ENCODE measurements around the gene BRAF.
"Not testable (repeated sequence)": the region's sequence is repeated elsewhere in the genome, so short reads cannot be mapped to it uniquely, and the experiment has no call there.

The BRAF gene

GRCh38 chr7:140876519-140877248 is 48.0 kb downstream of the BRAF start:
- no peak for DNase-seq

DNA sequence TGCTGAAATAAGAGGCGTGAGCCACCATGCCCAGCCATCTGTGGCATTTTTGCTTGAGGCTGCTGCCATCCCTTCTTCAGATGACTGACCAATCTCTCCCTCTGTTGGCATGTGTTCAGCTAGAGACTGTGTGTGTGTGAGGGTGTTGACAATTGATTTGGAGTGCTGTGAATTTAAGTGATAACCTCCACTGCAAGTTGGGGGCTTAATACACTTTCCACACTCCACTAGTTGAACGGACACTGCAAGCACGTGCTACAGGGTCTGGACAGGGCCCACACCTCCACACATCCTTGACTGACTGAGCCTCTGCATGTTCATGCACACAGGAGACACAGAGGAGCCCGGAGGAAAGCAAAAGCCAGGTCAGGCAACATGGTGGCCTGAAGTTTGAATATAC is 51.3 kb downstream of the BRAF start:
- no peak for DNase-seq

- no peak for DNase-seq
These were observed 54.7 kb downstream of the BRAF start for GRCh38 chr7:140870003-140870402.

DNA sequence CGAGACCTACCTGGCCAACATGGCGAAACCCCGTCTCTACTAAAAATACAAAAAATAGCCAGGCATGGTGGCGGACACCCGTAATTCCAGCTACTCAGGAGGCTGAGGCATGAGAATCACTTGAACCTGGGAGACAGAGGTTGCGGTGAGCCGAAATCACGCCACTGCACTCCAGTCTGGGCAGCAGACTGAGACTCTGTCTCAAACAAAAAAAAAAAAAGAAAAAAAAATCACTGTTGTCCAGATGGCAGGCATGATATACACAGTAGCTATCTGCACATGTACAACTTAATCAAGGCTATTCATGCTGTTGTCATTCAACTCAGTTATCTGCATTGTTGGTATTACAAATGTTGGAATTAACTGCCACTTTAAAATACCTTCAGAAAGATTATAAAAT is 55.3 kb downstream of the BRAF start:
- no peak for DNase-seq

- DNase-seq = no peak
These were observed 57.0 kb downstream of the BRAF start for GRCh38 chr7:140867467-140868462.

GRCh38 chr7:140866926-140867325 is 57.8 kb downstream of the BRAF start:
- DNase-seq = no peak

GRCh38 chr7:140864732-140865131 is 60.0 kb downstream of the BRAF start:
- no peak for DNase-seq

DNA sequence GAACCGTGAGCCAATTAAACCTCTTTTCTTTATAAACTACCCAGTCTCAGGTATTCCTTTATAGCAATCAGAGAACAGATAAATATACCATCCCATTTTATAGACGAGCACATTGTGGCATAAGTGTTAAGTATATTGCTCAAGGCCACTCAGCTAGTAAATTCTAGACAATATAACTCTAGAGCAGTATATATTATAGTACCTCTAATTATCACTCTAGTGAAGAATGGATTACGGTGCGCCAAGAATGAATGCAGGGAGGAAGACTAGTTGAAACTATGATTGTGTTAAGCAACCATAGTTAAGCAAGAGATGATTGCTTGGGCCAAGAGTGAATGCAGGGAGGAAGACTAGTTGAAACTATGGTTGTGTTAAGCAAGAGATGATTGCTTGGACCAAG is 60.9 kb downstream of the BRAF start:
- no peak for DNase-seq

GRCh38 chr7:140863184-140863583 is 61.5 kb downstream of the BRAF start:
- DNase-seq = no peak

GRCh38 chr7:140857048-140857447 is 67.7 kb downstream of the BRAF start:
- no peak for DNase-seq

GRCh38 chr7:140841166-140841715 is 83.5 kb downstream of the BRAF start:
- no peak for DNase-seq

GRCh38 chr7:140831724-140832123 is 93.0 kb downstream of the BRAF start:
- DNase-seq = no peak

GRCh38 chr7:140829720-140830119 is 95.0 kb downstream of the BRAF start:
- DNase-seq = no peak

DNA sequence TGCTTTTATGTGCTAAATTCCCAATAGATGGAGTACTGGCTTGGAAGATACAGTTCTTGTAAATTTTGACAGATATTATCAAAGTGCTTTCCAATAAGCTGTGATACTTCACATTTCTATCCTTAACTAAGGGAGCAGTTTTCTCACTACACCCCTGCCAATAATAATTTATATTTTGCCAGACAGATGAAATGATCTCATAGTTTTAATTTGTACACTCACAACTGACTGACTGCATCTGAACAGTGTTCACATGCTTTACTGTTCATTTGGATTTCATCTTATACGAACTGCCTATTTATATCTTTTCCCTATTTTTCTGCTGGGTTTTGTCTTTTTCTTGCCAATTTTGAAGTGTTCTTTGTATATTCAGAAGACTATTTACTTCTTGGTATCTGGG is 96.0 kb downstream of the BRAF start:
- no peak for DNase-seq

GRCh38 chr7:140817383-140817782 is 107.3 kb downstream of the BRAF start:
- not testable (repeated sequence) for DNase-seq

GRCh38 chr7:140810830-140811556 is 113.7 kb downstream of the BRAF start:
- peak; percentile 17 for DNase-seq

DNA sequence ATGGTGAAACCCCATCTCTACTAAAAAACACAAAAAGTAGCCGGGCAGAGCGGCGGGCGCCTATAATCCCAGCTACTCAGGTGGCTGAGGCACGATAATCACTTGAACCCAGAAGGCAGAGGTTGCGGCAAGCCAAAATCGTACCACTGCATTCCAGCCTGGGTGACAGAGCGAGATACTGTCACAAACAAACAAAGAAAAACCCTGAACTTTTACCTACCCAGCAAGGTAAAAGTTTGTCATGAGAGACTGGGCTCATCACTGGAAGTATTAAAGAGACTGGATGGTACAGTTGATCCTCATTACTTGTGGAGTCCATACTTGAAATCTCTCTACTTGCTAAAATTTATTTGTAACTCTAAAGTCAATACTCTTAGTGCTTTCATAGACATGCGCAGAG is 114.3 kb downstream of the BRAF start:
- no peak for DNase-seq

- DNase-seq = no peak
These were observed 145.8 kb downstream of the BRAF start for GRCh38 chr7:140778975-140779374.

- no peak for DNase-seq
These were observed 146.2 kb downstream of the BRAF start for GRCh38 chr7:140778568-140778967.

- no peak for DNase-seq
These were observed 150.4 kb downstream of the BRAF start for GRCh38 chr7:140774371-140774770.

DNA sequence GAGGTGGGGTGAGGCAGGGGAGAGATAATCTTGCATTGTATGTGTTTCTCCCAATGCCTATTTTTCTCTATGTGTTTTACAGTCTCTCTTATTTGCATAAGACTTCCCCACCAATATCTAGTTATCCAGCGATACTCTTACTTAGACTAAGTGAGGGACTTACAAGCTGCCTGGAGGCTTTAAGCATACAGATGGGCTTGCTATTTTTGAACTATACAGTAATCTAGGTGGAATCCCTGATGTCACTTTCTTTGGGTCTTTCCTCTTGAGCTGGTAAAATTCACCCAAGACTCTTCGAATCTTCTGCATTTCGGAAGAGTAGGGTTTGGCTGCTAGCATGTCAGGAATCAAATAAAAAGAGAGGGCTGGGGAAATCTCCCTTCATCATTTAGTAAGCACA is 151.6 kb downstream of the BRAF start:
- DNase-seq = no peak

DNA sequence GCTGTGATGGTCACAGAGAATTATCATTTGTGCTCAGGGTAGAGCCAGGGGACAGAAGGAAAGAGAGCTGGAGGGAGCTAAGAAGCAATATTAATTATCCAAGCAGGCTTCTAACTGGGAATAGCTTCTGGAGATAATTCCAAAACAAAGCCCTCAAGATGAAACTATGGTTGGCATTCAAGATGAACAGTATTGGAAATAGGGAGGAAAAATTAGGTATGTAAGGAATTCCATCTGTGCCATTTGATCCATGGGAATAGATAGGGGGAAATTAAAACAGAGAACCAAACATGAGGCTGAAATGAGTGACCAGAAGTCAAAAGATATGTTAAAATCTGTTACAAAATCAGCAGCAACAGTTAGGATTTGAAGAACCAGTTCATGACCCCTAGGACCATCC is 152.9 kb downstream of the BRAF start:
- DNase-seq = no peak

- DNase-seq = no peak
These were observed 154.9 kb downstream of the BRAF start for GRCh38 chr7:140769852-140770251.
